HuH-7 (cell line): Measurements from ENCODE around the gene ALAS2.
"Not testable (repeated sequence)": the region's sequence is repeated elsewhere in the genome, so short reads cannot be mapped to it uniquely, and the experiment has no call there.

Source experiments
- DNase-seq: peaks from one replicate; pipeline ENCODE4 v3.0.0; 2011; ENCODE audit warnings: low spot score

Gene ALAS2

DNA sequence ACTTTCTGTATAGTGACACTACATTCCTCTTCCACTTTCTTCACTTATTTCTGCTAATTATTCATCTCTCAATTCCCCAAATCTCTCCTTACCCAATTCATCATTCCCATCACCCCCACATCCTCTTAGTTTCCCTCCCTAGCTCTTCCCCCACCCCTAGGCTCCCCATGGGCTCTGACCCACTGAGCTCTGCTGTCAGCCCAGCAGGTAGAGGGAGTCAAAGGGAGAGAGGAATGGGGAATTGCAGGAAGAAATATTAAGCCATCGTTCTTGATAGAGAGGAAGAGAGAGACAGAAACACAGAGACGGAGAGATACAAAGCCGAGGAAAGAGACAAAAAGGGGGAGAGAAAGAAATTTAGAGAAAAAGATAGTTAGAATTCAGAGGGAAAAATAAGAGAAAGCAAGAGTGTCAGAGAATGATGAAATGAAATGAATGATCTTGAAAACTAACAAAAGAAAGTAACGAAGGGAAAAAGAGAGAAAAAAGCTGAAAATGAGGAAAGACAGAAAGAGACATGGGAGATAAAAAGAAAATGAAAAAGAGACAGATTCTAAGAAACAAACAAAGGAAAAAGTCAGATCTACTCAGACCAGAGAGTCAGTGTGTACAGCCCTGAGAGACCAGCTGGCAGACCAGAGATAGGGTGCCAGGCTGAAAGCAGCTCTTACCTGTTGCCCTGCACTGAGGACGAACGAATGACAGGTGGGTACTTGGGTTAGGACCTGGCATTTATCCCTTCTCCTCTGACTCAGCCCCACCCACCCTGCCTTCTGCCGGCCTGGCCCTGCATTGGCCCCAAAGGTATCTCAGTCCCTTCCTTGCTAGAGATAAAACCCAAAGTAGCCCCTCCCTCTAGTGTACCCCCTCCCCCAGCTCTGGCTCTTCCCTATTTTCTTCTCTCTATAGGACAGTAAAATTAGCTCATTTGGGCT lies at the start of gene ALAS2:
Gene ALAS2 (minus strand): TSS at position 707 of the 935 bp plus-strand sequence. CDS start 4,977 bp downstream, outside the sequence.
- no peak for DNase-seq

- no peak for DNase-seq
These were observed 44.2 kb upstream of the ALAS2 start, which contains the start of gene PAGE2B for GRCh38 chrX:55074851-55075467. TSS of gene PAGE2B (plus strand) at chrX:55075030. CDS start at chrX:55076042, 1,012 bp downstream.

GRCh38 chrX:55072286-55072685 lies 41.5 kb upstream of the ALAS2 start:
- DNase-seq = no peak

DNA sequence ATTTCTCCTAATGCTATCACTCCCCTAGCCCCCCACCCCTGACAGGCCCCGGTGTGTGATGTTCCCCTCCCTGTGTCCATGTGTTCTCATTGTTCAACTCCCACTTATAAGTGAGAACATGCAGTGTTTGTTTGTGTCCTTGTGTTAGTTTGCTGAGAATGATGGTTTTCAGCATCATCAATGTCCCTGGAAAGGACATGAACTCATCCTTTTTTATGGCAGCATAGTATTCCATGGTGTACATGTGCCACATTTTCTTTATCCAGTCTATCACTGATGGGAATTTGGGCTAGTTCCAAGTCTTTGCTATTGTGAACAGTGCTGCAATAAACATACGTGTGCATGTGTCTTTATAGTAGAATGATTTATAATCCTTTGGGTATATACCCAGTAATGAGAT lies 36.4 kb upstream of the ALAS2 start:
- not testable (repeated sequence) for DNase-seq

DNA sequence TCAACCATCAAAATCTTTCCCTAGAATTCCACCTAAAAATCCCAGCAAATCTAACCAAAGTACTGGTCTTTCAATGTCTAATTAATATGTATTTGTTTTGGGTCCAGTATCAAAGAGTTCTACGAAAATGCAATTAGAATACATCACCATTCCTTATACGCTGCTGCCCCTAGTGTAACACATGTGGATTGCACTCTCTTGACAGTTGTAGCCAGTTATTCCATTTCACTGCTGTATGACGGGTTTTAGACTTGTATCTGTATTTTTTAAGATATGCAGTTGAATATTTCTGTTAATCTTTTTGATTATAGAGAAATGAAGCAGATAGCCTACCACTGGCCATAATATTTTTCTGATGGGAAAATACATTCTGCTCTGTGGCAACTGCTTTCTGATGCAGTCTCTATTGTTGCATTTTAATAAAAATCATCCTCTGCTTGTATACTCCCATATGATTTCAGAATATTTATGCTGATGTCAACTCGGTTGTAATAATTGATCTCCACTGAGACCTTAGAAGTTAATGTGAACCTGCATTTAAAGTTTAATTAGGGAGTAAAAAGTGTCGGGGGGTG lies 27.0 kb upstream of the ALAS2 start:
- DNase-seq = peak; percentile 5

DNA sequence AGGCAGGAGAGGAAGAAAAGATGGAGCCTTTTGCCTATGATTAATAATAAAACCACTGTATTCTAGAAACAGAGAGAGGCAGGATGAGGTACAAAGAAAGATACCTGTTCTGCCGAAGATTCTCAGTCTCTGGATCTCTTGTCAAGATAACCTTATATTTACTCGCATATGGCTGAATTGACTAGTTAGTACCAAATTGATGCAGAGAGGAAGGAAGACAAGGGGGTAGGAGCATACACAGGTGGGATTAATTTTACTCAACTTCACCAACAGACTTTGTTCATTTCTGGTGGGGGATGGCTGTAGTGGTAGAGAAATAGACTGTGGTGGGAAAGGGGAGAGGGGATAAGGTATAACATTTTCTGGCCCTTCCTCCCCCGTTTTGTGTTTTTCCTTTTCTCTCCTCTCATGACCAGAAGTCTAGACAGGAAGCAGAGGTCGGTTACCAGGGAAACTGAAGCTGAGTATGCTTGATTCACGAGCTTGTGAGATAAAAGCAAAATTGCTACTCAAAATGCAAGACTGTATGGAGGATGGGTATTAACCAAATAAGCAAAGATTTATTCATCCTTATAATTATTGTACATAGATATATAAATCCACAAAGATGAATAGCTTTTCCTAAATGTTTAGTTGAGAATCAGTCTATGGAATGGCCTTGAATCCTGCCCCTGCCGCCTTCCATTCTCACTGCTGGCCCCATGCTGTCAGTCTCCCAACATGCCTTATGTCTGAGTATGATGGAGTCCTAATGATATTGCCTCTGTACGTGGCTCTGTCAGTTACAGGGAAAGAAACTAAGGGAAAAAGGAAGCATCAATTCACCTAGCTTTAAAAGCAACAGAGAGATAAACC lies 26.3 kb upstream of the ALAS2 start:
- DNase-seq = no peak

- DNase-seq = not testable (repeated sequence)
These were observed 19.8 kb upstream of the ALAS2 start for GRCh38 chrX:55050599-55050998.

DNA sequence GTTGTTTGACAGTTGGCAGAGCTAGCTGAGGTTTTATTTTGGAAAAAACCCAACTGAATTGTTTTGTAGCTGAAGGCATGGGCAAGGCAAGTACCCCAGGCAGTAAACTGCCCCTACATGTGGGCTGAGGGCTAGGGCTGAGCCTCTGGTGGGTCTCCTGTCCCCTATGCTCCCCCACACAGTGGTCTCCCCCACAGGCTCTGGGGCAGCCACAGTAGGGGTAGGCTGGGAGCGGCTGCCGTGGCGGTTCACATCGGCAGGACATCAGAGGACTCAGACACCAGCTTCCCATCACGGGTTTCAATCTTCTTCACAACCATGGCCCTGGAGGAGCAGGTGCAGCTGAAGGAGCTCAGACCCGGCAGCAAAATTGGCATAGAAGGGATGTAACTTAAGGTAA lies 10.7 kb upstream of the ALAS2 start:
- no peak for DNase-seq

- no peak for DNase-seq
These were observed 8.7 kb upstream of the ALAS2 start for GRCh38 chrX:55039471-55039870.

- no peak for DNase-seq
These were observed 2.7 kb upstream of the ALAS2 start for GRCh38 chrX:55033429-55033828.

GRCh38 chrX:55029291-55029690 lies 1.5 kb downstream of the ALAS2 start:
- DNase-seq = no peak

GRCh38 chrX:55028611-55029010 lies 2.2 kb downstream of the ALAS2 start:
- DNase-seq = no peak

DNA sequence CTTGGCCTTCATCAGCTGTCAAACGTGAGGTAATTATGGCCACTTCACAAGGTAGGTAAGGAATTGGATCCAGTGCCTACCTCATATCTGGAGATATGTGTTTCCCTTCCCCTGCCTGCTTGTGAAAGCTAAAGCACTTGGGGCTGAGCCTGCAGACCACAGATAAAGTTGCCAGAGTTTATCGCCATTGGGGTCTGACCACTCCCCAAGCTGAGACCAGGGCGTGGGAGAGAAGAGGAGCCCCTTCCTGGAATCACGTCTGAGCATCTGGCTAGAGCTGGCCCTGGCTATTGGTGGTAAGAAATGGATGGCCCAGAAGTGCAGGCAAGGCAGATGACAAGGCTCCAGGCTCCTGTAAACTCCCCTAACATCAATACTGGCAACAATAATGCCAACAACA lies 2.7 kb downstream of the ALAS2 start:
- no peak for DNase-seq

DNA sequence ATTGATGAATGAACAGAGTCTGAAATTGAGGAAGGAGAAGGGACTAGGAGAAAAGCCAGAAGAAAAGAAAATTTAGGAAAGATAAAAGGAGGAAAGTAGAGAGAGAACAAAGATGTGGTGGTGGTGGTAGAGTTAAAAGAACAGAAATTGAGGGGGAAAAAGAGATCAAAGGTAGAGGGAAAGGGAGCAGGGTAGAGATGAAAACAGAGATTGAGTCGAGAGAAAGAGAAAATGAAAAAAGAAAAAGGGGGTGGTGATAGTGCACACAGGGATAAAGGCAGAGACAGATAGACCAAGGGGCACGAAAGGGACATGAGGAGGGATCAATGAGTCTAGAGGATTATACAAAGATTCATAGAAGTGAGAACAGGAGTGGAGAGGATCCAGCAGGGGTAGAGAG lies 3.9 kb downstream of the ALAS2 start:
- DNase-seq = no peak

- DNase-seq = no peak
These were observed 4.6 kb downstream of the ALAS2 start for GRCh38 chrX:55026143-55026542.

GRCh38 chrX:55014897-55015299 lies 15.9 kb downstream of the ALAS2 start:
- DNase-seq = no peak

GRCh38 chrX:55011294-55011693 lies 19.5 kb downstream of the ALAS2 start:
- peak; percentile 8 for DNase-seq

DNA sequence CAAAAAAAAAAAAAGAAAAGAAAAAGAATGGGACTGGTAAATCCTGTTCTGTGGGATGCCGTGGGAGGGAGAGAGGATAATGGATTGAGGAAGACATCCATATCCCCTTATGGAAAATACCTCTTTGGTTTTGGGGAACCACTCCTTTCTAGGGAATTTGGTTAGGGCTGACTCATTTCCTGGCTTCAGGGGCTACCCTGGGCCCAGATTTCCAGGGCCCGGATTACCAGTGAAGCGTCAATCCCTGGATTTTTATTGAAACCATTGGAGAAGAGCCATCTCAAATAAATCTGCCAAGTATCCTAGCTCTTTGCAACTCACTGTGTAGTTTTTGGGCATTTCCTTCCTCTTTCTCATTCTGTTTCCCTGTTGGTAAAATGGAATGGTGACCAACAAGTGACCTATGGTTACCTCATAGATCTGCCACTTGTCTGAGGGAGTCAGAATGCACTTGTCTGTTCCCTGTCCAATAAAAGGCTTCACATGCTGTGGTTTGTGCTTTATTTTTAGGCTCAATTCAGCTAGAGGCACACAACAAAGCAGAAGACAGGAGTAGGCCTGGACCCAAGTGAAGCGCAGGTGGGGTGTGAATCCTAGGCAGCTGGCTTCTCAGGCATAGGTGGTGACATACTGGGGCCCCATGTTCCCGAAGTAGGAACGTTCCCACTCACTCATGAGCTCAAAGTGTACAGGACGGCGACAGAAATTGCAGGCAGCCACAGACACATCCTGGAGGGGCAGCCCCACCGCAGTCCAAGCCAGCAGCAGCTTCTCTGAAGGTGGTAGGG lies 22.0 kb downstream of the ALAS2 start:
- no peak for DNase-seq

DNA sequence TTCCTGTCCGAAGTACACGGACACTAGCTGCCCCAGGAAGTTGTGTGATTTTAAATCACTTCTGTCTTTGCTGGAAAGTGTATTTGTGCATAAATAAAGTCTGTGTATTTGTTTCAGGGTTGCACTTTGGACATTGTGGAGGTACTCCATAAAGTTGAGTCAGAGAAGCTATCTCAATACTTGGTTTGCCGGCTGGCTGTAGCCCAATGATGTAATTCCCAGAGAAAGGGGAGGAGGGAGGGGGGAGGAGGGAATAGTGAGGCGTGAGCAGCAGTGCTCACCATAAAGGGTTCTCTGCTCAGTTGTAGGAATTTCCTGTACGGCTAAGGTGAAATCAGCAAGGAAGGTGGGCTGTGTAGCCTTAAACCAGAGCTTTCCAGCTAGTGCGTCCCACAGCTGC lies 23.1 kb downstream of the ALAS2 start:
- DNase-seq = peak; percentile 17

GRCh38 chrX:55006827-55007621 lies 23.8 kb downstream of the ALAS2 start:
- DNase-seq = no peak
